Body of pancreas (tissue), 4 donors: ENCODE data around the gene MUSK.
"Not testable (repeated sequence)": the region's sequence is repeated elsewhere in the genome, so short reads cannot be mapped to it uniquely, and the experiment has no call there.

Experiments
- CTCF ChIP-seq, 7 experiments: fragments of 450-650 bp in 4 of 7; fragments of 200-600 bp in 3 of 7; sonication (generic) in 3 of 7; IDR thresholded peaks; one replicate each; pipeline ENCODE4 v1.5.1; 2016 to 2019; ENCODE audit warnings: antibody characterized with exemption in 7 of 7
- POLR2A ChIP-seq, 3 donors: fragments of 450-650 bp; IDR thresholded peaks; one replicate each; pipeline ENCODE4 v1.6.1; 2016; ENCODE audit warnings: antibody characterized with exemption in 3 of 3, mild to moderate bottlenecking in 2 of 3

GRCh38 chr9:110826400-110826799, 157.8 kb downstream of the MUSK start:
- not testable (repeated sequence) for TF ChIP-seq CTCF, POLR2A (IDR thresholded peaks at IDR 0.05)
